Heart left ventricle (tissue), 13 donors: ENCODE results near the gene MISP.

Source experiments
- CTCF ChIP-seq, 12 donors: fragments of 200-600 bp; sonication (generic) in 4 of 12; IDR thresholded peaks; one replicate each; pipeline versions ENCODE4 v1.5.0 to v1.8.0; 2018 to 2022; ENCODE audit warnings: antibody characterized with exemption in 12 of 12, mild to moderate bottlenecking in 5 of 12
- POLR2A ChIP-seq, 2 donors: fragments of 450-650 bp; IDR thresholded peaks; one replicate each; pipeline ENCODE4 v1.6.1; 2017; ENCODE audit warnings: antibody characterized with exemption in 2 of 2, mild to moderate bottlenecking in 2 of 2, moderate library complexity in 2 of 2
- donor health status: ischemic (EF 13 %, LVEDD 7.1; RV severe dilation, severe dysfunction).
- donor health status: DM: no; HTN: yes; CAD: no.
- donor health status: DM: no; HTN: no; CAD: no.
- donor health status: ischemic (EF 25% LVEDD 6.9; RV normal size, moderate dysfunction).
- donor health status: ischemic (EF 25% LVEDD 5.7; RV mildly dilated, moderate dysfunction).
- donor health status: ischemic (EF 35%, LVEDD 5.7; RV mildly dilated, moderate dysfunction).
- donor health status: nonischemic (EF 11% LVEDD 7.7; RV severe dilation, severe dysfunction).
- donor health status: DM: yes; HTN: yes; CAD: no.
- donor health status: PGD.
- donor health status: ischemic (EF 29% LVEDD 5.4; RV normal size, mild dysfunction).
- donor health status: nonischemic (EF 23%, LVEDD 6.1; RV moderate dilation, normal function).

GRCh38 chr19:782185-782877, 31.4 kb downstream of the MISP start:
- TF ChIP-seq CTCF (IDR thresholded peaks at IDR 0.05) (no peak), POLR2A (IDR thresholded peaks at IDR 0.05) (no peak)
